ENCODE data around the gene EEFSEC.

EEFSEC gene

DNA sequence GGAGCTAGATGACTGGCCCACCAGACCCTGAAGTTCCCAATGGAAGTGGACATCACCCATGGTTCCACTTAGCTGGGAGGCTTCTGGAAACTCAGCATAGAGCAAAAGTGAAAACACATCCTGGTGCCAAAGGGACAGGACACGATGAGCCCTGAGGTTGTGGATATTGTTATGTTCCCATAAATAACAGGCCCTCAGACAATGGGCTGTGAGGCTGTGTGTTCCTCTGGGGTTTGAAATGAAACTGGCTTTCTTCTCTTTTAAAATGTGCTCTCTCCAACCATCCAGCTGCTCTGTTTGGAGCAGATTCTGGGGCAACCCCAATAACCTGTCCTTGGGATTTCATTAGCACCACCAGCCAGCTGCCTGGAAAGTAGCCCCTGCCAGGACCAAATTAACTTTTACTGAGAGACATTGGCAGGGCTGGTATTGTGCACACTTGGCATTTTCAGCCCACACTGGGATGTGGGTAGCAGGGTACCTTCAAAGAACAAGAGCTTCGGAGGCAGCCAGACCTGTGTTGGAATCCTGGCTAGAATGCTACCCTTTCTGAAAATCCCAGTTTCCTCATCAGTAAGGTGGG, 215.9 kb downstream of the EEFSEC start:
- DNase-seq (ENCODE audit: extremely low spot score) = no peak
- ChIA-PET POLR2A (interaction anchor here (0.9 kb wide), 1 partner anchor 13 kb away, joined by 3 read pairs; no protein-coding TSS in a partner anchor), CTCF (no interaction called here)
- TF ChIP-seq HDGF (IDR thresholded peaks at IDR 0.05; ENCODE audit: borderline replicate concordance) (no peak), LEF1 (IDR thresholded peaks at IDR 0.05; ENCODE audit: borderline replicate concordance) (no peak), CTBP1 (IDR thresholded peaks at IDR 0.05; ENCODE audit: borderline replicate concordance) (no peak), L3MBTL2 (conservative IDR thresholded peaks at IDR 0.05) (no peak), SUZ12 (IDR thresholded peaks at IDR 0.05) (no peak), NFRKB (IDR thresholded peaks at IDR 0.05) (no peak)

DNA sequence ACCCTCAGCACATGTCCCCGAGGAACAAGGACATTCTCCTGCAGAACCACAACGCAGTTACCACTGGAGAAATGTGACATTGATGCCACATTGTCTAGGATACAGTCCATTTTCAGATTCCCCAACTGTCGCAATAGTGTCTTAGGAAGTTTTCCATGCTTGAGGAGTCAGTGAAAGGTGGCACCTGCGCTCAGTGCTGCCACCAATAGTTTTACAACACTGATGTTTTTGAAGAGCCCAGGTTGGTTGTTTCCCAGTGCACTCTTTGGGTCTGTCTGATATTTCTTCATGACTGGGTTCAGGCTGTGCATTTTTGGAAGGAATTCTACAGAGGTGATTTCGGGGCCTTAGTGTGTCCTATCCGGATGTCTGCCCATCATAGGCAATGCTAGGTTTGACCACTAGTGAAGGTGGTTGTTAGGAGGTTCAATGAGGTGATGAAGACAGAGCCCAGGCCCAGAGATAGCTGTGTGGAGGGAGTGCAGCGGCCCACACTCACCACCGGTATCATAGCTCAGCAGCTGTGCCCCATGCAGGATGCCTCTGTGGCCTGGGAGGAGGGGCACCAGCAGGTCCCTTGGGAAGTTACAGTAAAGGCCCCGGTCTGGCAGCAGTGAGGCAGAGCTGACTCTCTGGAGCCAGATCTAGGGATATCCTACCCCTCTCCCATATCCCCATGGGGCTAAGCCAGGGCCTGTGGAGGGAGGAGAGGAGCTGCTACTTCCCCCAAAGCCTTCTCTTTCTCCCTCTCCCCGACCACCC, 216.8 kb downstream of the EEFSEC start:
- POLR2A ChIA-PET = interaction anchor here (0.9 kb wide), 1 partner anchor 12 kb away, joined by 3 read pairs; no protein-coding TSS in a partner anchor
- TF ChIP-seq FOXK2 (IDR thresholded peaks at IDR 0.05) = no peak

GRCh38 chr3:128372281-128372680, 219.0 kb downstream of the EEFSEC start:
- no peak for TF ChIP-seq HDGF (IDR thresholded peaks at IDR 0.05; ENCODE audit: borderline replicate concordance)
- TF ChIP-seq TARDBP (IDR thresholded peaks at IDR 0.05) = no peak
- TF ChIP-seq FOXM1 (IDR thresholded peaks at IDR 0.05; ENCODE audit: borderline replicate concordance) = no peak
- no peak for TF ChIP-seq FOXA1 (IDR thresholded peaks at IDR 0.05)
- TF ChIP-seq, protein P1, sequence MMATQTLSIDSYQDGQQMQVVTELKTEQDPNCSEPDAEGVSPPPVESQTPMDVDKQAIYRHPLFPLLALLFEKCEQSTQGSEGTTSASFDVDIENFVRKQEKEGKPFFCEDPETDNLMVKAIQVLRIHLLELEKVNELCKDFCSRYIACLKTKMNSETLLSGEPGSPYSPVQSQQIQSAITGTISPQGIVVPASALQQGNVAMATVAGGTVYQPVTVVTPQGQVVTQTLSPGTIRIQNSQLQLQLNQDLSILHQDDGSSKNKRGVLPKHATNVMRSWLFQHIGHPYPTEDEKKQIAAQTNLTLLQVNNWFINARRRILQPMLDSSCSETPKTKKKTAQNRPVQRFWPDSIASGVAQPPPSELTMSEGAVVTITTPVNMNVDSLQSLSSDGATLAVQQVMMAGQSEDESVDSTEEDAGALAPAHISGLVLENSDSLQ (IDR thresholded peaks at IDR 0.05) = no peak
- no peak for TF ChIP-seq ARNT (IDR thresholded peaks at IDR 0.05)
- no peak for TF ChIP-seq LEF1 (IDR thresholded peaks at IDR 0.05; ENCODE audit: borderline replicate concordance)
- TF ChIP-seq ZNF384 (IDR thresholded peaks at IDR 0.05) = no peak
- no peak for TF ChIP-seq SP1 (IDR thresholded peaks at IDR 0.05)

More for the DNA sequence above, 216.8 kb downstream of the EEFSEC start:
- no peak for DNase-seq (ENCODE audit: extremely low spot score)
- CTCF ChIA-PET = no interaction called here

DNA sequence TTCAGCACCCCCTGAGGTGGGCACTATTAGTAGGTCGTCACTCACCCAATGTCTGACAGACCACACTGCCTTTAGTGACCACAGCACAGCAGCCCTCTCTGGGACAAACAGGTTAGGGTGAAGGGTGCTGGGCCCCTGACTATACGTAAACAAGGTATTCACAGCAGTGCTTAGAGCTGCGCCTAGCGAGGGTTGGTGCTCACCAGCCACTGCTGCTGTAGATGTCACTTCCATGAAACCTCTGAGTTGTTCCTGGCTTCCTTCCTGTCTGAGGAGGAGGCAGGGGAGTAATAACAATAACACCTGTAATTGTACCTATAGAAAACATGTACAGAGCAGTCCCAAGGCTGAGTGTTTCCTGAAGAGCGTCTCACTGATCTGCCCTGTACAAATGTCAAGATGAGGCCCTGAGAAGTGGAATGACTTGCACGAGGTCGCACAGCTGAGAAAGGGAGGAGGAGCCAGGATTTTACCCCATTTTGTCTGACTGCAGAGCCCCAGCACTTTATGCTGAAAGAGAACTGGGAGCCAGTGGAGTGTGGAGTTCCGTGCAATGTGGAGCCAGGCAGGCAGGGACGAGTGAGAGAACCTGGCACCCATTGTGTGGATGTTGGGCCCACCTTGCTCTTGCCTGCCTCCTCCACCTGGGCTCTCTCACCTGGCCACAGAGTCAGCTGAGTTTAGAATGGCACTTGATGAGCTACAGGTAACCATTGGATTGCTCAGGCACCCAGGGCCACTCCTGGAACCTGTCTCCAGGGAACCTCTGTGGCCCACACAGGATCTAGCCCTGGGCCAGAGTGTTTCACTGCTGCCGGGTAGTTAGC, 219.6 kb downstream of the EEFSEC start:
- ChIA-PET POLR2A (no interaction called here), CTCF (no interaction called here)
- no peak for DNase-seq (ENCODE audit: extremely low spot score)
- TF ChIP-seq NFRKB (IDR thresholded peaks at IDR 0.05) (no peak), L3MBTL2 (conservative IDR thresholded peaks at IDR 0.05) (no peak), BHLHE40 (IDR thresholded peaks at IDR 0.05; ENCODE audit: borderline replicate concordance) (no peak), ELF4 (IDR thresholded peaks at IDR 0.05) (no peak), LEF1 (IDR thresholded peaks at IDR 0.05; ENCODE audit: borderline replicate concordance) (no peak), TARDBP (IDR thresholded peaks at IDR 0.05) (no peak), HDGF (IDR thresholded peaks at IDR 0.05; ENCODE audit: borderline replicate concordance) (no peak), FOXK2 (IDR thresholded peaks at IDR 0.05) (no peak), FOXM1 (IDR thresholded peaks at IDR 0.05; ENCODE audit: borderline replicate concordance) (no peak), FOXA1 (IDR thresholded peaks at IDR 0.05) (no peak), SP1 (IDR thresholded peaks at IDR 0.05) (no peak), SUZ12 (IDR thresholded peaks at IDR 0.05) (no peak), ARNT (IDR thresholded peaks at IDR 0.05) (no peak)
- TF ChIP-seq, protein P1 (IDR thresholded peaks at IDR 0.05) = no peak

More at GRCh38 chr3:128372281-128372680, 219.0 kb downstream of the EEFSEC start:
- POLR2A ChIA-PET = no interaction called here
- no peak for DNase-seq (ENCODE audit: extremely low spot score)
- CTCF ChIA-PET = no interaction called here

DNA sequence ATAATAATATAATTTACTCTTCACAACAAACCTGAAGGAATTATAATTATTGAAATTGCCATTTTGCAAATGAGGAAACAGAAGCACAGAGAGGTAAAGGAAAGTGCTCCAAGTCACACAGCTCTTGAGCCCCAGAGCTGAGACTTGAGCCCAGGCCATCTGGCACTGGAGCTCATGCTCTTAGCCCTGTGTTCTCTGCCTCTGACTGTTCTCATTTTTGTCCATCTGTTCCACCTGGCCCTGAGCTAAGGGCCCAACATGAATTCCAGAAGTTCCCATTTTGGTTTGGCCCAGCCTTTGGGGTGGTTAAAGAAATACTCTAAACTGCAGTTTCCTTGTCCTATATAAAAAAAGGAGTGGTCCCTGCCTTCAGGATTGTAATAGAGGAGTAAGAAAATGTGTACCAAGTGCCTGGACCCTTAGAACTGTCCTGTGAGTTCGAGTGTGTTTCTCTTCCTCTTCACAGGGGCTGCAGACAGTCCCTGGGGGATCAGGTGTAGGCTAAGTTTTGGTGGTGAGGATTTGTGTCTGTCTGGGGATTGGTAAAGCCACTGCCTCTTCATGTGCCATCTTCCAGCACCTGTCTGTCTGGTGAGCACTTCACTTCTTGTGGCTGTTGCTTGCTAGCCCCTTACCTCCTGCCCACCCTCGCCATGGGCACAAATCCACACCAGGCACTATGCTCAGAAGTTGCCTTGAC, 221.6 kb downstream of the EEFSEC start:
- TF ChIP-seq SP1 (IDR thresholded peaks at IDR 0.05) = no peak
- TF ChIP-seq, protein P1 (IDR thresholded peaks at IDR 0.05) = no peak
- no peak for TF ChIP-seq SUZ12 (IDR thresholded peaks at IDR 0.05)
- no peak for TF ChIP-seq FOXK2 (IDR thresholded peaks at IDR 0.05)
- TF ChIP-seq ELF4 (IDR thresholded peaks at IDR 0.05) = no peak
- no peak for TF ChIP-seq BHLHE40 (IDR thresholded peaks at IDR 0.05; ENCODE audit: borderline replicate concordance)
- TF ChIP-seq NFRKB (IDR thresholded peaks at IDR 0.05) = no peak
- ChIA-PET POLR2A (no interaction called here), CTCF (no interaction called here)
- DNase-seq (ENCODE audit: extremely low spot score) = no peak

DNA sequence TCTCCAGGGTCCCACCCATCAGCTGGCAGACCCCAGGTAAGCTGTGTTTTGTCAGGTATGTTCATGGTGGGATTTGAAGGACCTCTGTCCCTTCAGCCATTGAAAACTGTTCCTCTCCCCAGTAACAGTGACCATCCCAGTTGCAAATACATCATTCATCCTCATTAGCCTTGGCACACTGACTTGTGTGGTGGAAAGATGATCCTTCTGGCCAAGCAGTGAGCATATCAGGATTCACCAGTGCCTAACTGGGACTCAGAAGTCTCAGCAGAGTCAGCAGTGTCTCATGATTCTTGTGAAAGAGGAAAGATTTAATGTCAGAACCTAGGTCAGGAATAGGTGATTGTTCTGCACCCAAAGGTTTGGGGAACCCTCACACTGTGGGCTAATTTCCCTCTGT, 223.2 kb downstream of the EEFSEC start:
- TF ChIP-seq FOXM1 (IDR thresholded peaks at IDR 0.05; ENCODE audit: borderline replicate concordance) (no peak), L3MBTL2 (conservative IDR thresholded peaks at IDR 0.05) (no peak)
- ChIA-PET CTCF (no interaction called here), POLR2A (no interaction called here)
- DNase-seq (ENCODE audit: extremely low spot score) = no peak

All from HEK293T (cell line).